ENCODE results near the gene GALNT6.

Gene GALNT6

DNA sequence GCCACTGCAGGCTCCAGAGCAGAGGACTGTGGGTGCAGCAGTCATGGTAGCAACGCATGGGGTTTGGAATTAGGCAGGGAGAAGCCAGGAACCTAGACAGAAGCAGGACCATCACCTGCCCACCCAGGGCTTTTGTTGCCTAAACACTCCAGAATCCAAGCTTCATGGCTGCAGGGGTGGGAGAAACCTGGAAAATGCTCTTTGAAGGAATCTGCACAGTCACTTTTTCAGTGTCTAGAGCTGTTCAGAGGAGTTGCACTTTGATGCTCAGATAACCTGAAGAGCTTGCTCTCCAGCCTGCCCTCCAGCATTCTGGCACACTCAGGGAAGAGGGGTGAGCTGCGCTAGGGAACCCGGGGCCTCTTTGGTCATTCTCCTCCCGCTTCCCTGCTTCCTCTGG is 43.1 kb downstream of the GALNT6 start:
- no peak for DNase-seq (ENCODE audit: low read depth in 2 of 2)
- TF ChIP-seq, protein P1, sequence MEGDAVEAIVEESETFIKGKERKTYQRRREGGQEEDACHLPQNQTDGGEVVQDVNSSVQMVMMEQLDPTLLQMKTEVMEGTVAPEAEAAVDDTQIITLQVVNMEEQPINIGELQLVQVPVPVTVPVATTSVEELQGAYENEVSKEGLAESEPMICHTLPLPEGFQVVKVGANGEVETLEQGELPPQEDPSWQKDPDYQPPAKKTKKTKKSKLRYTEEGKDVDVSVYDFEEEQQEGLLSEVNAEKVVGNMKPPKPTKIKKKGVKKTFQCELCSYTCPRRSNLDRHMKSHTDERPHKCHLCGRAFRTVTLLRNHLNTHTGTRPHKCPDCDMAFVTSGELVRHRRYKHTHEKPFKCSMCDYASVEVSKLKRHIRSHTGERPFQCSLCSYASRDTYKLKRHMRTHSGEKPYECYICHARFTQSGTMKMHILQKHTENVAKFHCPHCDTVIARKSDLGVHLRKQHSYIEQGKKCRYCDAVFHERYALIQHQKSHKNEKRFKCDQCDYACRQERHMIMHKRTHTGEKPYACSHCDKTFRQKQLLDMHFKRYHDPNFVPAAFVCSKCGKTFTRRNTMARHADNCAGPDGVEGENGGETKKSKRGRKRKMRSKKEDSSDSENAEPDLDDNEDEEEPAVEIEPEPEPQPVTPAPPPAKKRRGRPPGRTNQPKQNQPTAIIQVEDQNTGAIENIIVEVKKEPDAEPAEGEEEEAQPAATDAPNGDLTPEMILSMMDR (IDR thresholded peaks at IDR 0.05; ENCODE audit: low read depth, low read length), result no peak

DNA sequence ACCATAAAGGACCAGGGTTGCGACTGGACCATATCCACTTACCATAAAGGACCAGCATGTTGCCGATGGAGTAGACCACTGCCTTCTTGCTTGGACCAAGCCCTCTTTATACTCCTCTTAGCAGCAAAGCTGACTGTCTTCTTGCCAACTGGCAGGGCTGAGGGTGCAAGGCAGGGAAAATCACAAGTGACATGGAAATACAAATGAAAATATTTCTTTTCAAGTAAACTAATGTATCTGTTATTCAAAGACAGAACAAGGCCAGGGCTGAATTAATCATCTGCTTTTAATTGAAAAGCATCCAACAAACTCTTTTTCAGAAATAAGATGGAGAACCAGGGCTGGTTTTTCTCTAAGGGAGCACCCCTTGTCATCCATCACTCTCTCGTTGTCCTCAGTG is 44.6 kb downstream of the GALNT6 start, which contains the start of gene CELA1:
Gene CELA1 (minus strand): TSS at position 99 of the 400 bp plus-strand sequence. CDS start 41 bp downstream, at position 58.
- TF ChIP-seq, protein P1 (IDR thresholded peaks at IDR 0.05; ENCODE audit: low read depth, low read length), result no peak
- no peak for DNase-seq (ENCODE audit: low read depth in 2 of 2)
- H3K4me3 ChIP-seq (replicated peaks in 1 of 2; ENCODE audit: low read depth in 2 of 2, low read length in 2 of 2), result no peak within 1 kb of the TSS

More for the DNA sequence above, 43.1 kb downstream of the GALNT6 start:
- no peak overlapping the region for H3K4me3 ChIP-seq (replicated peaks in 1 of 2; ENCODE audit: low read depth in 2 of 2, low read length in 2 of 2)

DNA sequence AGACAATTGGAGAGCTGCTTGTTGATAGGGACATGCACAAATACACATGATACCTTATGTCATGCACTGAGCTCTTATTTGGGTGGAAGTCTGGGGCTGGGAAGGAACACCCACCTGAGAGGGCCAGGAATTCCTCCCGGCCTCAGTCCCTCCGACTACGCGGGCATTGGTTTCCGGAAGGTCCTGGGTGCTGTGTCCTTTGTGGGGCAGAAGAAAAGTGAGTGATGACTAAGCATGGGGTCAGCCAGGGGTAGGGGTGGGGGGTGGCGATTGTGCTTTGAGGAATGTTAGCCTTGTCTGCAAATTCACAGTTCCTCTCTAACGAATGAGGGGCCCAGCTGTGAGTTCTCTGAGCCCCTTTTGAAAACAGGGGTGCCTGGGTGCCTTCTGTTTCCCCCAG is 45.5 kb downstream of the GALNT6 start:
- TF ChIP-seq, protein P1 (IDR thresholded peaks at IDR 0.05; ENCODE audit: low read depth, low read length), result no peak
- peak; percentile 31 to 38 for DNase-seq (ENCODE audit: low read depth in 2 of 2)
- no peak overlapping the region for H3K4me3 ChIP-seq (replicated peaks in 1 of 2; ENCODE audit: low read depth in 2 of 2, low read length in 2 of 2)

DNA sequence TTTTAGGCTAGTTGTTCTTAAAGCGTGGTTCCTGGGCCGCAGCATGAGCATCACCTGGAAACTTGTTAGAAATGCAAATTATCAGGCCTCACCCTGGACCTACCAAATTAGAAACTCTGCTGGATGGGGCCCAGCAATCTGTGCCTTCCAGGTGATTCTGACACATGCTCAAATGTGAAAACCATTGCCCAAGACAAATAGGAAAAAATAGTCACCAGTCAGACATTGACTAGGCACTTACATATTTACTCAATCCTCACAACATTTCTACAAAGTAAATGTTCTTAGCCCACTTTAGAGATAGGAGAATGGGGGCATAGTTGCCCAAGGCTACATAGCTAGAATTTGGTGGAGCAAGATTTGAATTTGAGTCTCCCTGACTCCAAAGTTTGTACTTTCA is 48.0 kb downstream of the GALNT6 start:
- TF ChIP-seq, protein P1 (IDR thresholded peaks at IDR 0.05; ENCODE audit: low read depth, low read length), result no peak
- no peak for DNase-seq (ENCODE audit: low read depth in 2 of 2)
- H3K4me3 ChIP-seq (replicated peaks in 1 of 2; ENCODE audit: low read depth in 2 of 2, low read length in 2 of 2), result no peak overlapping the region

DNA sequence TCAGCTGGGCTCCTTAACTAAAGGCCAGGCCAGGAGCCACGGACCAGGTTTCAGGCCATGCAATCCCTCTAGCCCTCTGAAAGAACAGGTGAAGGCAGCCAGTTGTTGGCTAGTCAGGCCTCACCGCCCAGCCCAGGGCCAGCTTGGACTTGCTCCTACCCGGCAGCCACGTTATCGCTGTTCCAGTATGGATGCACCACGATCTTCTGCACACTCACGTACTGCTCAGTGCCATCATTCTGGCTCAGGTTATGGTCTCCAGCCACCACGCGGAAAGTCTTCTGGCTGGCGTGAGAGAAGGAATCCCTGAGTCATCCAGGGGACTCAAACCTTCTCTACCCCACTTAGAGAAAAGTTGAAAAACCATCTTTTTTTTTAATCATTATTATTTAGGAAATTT is 48.8 kb downstream of the GALNT6 start:
- no peak overlapping the region for H3K4me3 ChIP-seq (replicated peaks in 1 of 2; ENCODE audit: low read depth in 2 of 2, low read length in 2 of 2)
- TF ChIP-seq, protein P1 (IDR thresholded peaks at IDR 0.05; ENCODE audit: low read depth, low read length), result no peak
- DNase-seq (ENCODE audit: low read depth in 2 of 2), result no peak

DNA sequence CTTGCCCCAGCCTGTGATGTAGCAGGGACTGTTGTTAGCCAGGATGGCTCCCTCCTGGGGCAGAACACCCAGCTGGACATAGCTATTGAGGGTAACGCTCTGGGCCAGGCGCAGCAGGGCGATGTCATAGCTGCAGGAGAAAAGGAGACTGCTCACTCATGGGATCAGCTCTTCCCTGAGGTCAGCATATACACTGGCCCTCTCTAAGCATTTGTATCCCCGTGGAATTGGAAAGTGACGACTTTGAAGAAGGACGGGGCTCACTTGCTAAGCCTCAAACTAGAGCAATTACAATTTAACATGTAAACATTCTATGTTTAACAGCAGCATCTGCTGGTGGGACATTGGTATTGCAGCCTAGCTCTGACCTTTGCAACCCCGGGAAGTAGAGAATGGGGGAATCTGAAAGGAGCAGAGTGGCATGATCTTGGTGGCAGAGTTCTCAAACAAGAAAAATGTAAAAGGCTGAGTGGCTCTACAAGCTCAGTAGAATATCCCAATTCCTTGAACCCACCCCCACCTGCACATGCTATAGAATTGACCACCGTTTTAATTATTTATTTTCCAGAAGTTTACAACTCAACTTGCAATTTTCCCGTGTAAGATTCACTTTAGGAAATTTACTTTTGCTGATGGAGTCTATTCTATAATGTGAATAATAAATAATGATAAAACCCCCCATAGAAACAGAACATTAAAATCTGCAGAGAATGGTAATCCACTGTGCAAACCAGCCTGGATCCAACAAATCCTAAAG is 49.8 kb downstream of the GALNT6 start:
- peak overlapping the region in 1 of 2 donors; percentile 28 for H3K4me3 ChIP-seq (replicated peaks in 1 of 2; ENCODE audit: low read depth in 2 of 2, low read length in 2 of 2)
- peak; percentile 80 for DNase-seq (ENCODE audit: low read depth in 2 of 2)
- TF ChIP-seq, protein P1 (IDR thresholded peaks at IDR 0.05; ENCODE audit: low read depth, low read length), result peak; percentile 99
